Breast epithelium (tissue), 4 donors: Measurements from ENCODE around the gene TRPC3. TPM values are rescaled to one million over a fixed set of nuclear protein-coding genes. Genes with fewer than 3 reads are reported as not detected.
A peak's percentile ranks its signal among the peaks of the same experiment; 100 is the strongest.

Experiments used
- DNase-seq, 2 donors: peaks; one replicate each; pipeline ENCODE4 v3.0.0-alpha.2; 2019; ENCODE audit warnings: low spot score in 2 of 2
- H3K27ac ChIP-seq, 2 donors: fragments of 200-600 bp; sonication (generic) in 1 of 2; one replicate each; pipeline ENCODE4 v1.5.1; 2016 to 2019; ENCODE audit warnings: mild to moderate bottlenecking in 1 of 2
- H3K27me3 ChIP-seq, 2 donors: fragments of 200-600 bp; sonication (generic) in 1 of 2; one replicate each; pipeline versions ENCODE4 v1.5.1 to v1.6.0; 2017 to 2019; ENCODE audit warnings: control low read depth in 1 of 2, mild to moderate bottlenecking in 1 of 2
- H3K36me3 ChIP-seq: fragments of 200-600 bp; one replicate; pipeline ENCODE4 v1.5.1; 2019
- H3K4me1 ChIP-seq, 2 donors: fragments of 200-600 bp; sonication (generic); one replicate each; pipeline ENCODE4 v1.5.1; 2016 to 2019; ENCODE audit warnings: control low read depth in 1 of 2
- H3K4me3 ChIP-seq, 3 donors: fragments of 200-600 bp; sonication (generic); 1 replicate in 2 of 3; 2 replicates in 1 of 3; pipeline ENCODE4 v1.5.1; 2016 to 2019; ENCODE audit warnings: mild to moderate bottlenecking in 3 of 3, moderate library complexity in 2 of 3
- H3K9me3 ChIP-seq, 2 donors: fragments of 200-600 bp; sonication (generic) in 1 of 2; one replicate each; pipeline ENCODE4 v1.5.1; 2016 to 2019; ENCODE audit warnings: control low read depth in 1 of 2
- CTCF ChIP-seq, 3 donors: fragments of 450-650 bp; IDR thresholded peaks; one replicate each; pipeline ENCODE4 v1.5.1; 2016 to 2017; ENCODE audit warnings: antibody characterized with exemption in 3 of 3, mild to moderate bottlenecking in 3 of 3, moderate library complexity in 3 of 3
- POLR2A ChIP-seq: fragments of 450-650 bp; IDR thresholded peaks from one replicate; pipeline ENCODE4 v1.6.1; 2016; ENCODE audit warnings: antibody characterized with exemption, mild to moderate bottlenecking, moderate library complexity
- POLR2AphosphoS5 ChIP-seq, 3 donors: sonication (generic); formaldehyde crosslinking; IDR thresholded peaks; one replicate each; pipeline ENCODE4 v1.6.1; 2017; ENCODE audit warnings: antibody characterized with exemption in 3 of 3
- intact Hi-C: fragments of 100-400 bp; cut with DNase I; formaldehyde crosslinking; loops from one replicate; pipeline ENCODE4 v1.15.1; 2023; ENCODE audit warnings: low total_unique reads
- total RNA-seq, 3 donors: library from RNA; depleted of rRNA; stranded (reverse); fragments of >200 nt; gene quantifications; one replicate each; pipeline ENCODE4 v1.1.0, GENCODE V29; 2016

The TRPC3 gene
- under 1 TPM; 0.64 to 0.98 (median 0.88) TPM for total RNA-seq

DNA sequence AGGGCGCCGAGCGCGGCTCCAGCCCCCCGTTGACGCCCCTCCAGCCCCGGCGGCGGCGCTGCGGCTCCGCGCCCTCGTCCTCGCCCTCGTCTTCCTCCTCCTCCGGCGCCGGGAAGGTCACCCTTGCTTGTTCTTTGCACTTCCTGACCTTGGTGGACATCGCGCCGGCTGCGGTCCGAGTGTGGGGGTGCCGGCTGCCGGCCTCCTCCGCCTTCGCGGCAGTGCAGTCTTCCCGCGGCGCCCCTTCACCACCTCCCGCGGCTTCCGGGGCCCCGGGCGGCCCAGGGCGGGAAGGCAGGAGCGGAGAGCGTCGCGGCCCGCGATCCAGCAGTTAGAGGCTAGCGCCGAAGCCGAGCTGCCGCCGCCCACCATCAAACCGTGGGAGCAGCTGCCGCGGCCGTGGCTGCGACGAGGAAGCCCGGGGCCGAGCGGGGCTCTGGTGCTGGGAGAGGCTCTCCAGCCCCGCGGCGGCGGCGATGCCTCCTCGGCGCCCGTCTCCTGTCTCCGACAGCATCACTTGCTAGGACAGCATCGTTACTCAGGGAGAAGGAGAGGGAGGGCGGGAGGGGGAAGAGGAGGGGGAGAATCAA lies at the start of gene TRPC3:
Gene TRPC3 (minus strand): TSS at position 540 of the 590 bp plus-strand sequence. CDS start 380 bp downstream, at position 160.
- intact Hi-C loops = no loop called here
- Histone ChIP-seq H3K27ac (peak within 1 kb of the TSS in 1 of 2 donors; percentile 22), H3K9me3 (no peaks in the 10 kb centered on the region), H3K4me1 (no peaks in the 10 kb centered on the region), H3K4me3 (peak within 1 kb of the TSS; percentile 59 to 91 (median 63)), H3K27me3 (peaks cover 0 to 11% of the 10 kb centered on the region in 2 donors), H3K36me3 (no peaks in the 10 kb centered on the region)
- TF ChIP-seq CTCF (IDR thresholded peaks at IDR 0.05) = no peak
- no peak for TF ChIP-seq POLR2AphosphoS5 (IDR thresholded peaks at IDR 0.05)
- no peak for TF ChIP-seq POLR2A
- DNase-seq = no peak

- H3K4me1 ChIP-seq = no peaks in the 10 kb centered on the region
Observed at GRCh38 chr4:122000849-122001248, 49.0 kb upstream of the TRPC3 start.

GRCh38 chr4:121998024-121998423 lies 46.2 kb upstream of the TRPC3 start:
- H3K27ac ChIP-seq = no peak overlapping the region
- H3K9me3 ChIP-seq = no peaks in the 10 kb centered on the region
- DNase-seq = no peak
- TF ChIP-seq CTCF (IDR thresholded peaks at IDR 0.05) = no peak
- no peak for TF ChIP-seq POLR2A
- TF ChIP-seq POLR2AphosphoS5 (IDR thresholded peaks at IDR 0.05) = no peak
- H3K4me1 ChIP-seq = no peaks in the 10 kb centered on the region
- no peaks in the 10 kb centered on the region for H3K36me3 ChIP-seq
- no peaks in the 10 kb centered on the region for H3K27me3 ChIP-seq
- H3K4me3 ChIP-seq = no peak overlapping the region
- intact Hi-C loops = no loop called here

More at GRCh38 chr4:122000849-122001248, 49.0 kb upstream of the TRPC3 start:
- Histone ChIP-seq H3K27ac (no peak overlapping the region), H3K36me3 (no peaks in the 10 kb centered on the region), H3K4me3 (no peak overlapping the region), H3K9me3 (no peaks in the 10 kb centered on the region), H3K27me3 (no peaks in the 10 kb centered on the region)
- no peak for DNase-seq
- TF ChIP-seq CTCF (IDR thresholded peaks at IDR 0.05) (no peak), POLR2A (no peak), POLR2AphosphoS5 (IDR thresholded peaks at IDR 0.05) (no peak)
- intact Hi-C loops = no loop called here

GRCh38 chr4:121995790-121996537 lies 44.1 kb upstream of the TRPC3 start:
- H3K27me3 ChIP-seq = no peaks in the 10 kb centered on the region
- no peak for DNase-seq
- no peak overlapping the region for H3K4me3 ChIP-seq
- H3K9me3 ChIP-seq = no peaks in the 10 kb centered on the region
- no peak overlapping the region for H3K27ac ChIP-seq
- no peaks in the 10 kb centered on the region for H3K36me3 ChIP-seq
- H3K4me1 ChIP-seq = no peaks in the 10 kb centered on the region
- no peak for TF ChIP-seq POLR2A
- no peak for TF ChIP-seq POLR2AphosphoS5 (IDR thresholded peaks at IDR 0.05)
- TF ChIP-seq CTCF (IDR thresholded peaks at IDR 0.05) = no peak
- intact Hi-C loops = no loop called here

- Histone ChIP-seq H3K27me3 (no peaks in the 10 kb centered on the region), H3K4me1 (no peaks in the 10 kb centered on the region)
- intact Hi-C loops = no loop called here
Observed at GRCh38 chr4:121991968-121992367, 40.1 kb upstream of the TRPC3 start.

More at GRCh38 chr4:121991968-121992367, 40.1 kb upstream of the TRPC3 start:
- Histone ChIP-seq H3K36me3 (no peaks in the 10 kb centered on the region), H3K27ac (no peak overlapping the region), H3K4me3 (no peak overlapping the region), H3K9me3 (no peaks in the 10 kb centered on the region)
- TF ChIP-seq POLR2A (no peak), CTCF (IDR thresholded peaks at IDR 0.05) (no peak), POLR2AphosphoS5 (IDR thresholded peaks at IDR 0.05) (no peak)
- DNase-seq = no peak
